Esophagus squamous epithelium (tissue), 5 donors: ENCODE data around the gene GRIP1. TPM values are rescaled to one million over a fixed set of nuclear protein-coding genes. Genes with fewer than 3 reads are reported as not detected.

ENCODE experiments used
- DNase-seq: peaks from one replicate; lab custom pipeline; 2025; lab: John Stamatoyannopoulos, UW
- H3K27ac ChIP-seq, 4 donors: fragments of 200-600 bp; sonication (generic); one replicate each; pipeline ENCODE4 v1.5.1; 2016 to 2019; ENCODE audit warnings: mild to moderate bottlenecking in 1 of 4
- H3K27me3 ChIP-seq, 4 donors: fragments of 200-600 bp; sonication (generic); 1 replicate in 3 of 4; 2 replicates in 1 of 4; pipeline versions ENCODE4 v1.5.1 to v1.6.0; 2017 to 2021; ENCODE audit warnings: antibody characterized with exemption in 1 of 4
- H3K36me3 ChIP-seq, 3 donors: fragments of 200-600 bp; sonication (generic); one replicate each; pipeline ENCODE4 v1.5.1; 2016 to 2019
- H3K4me1 ChIP-seq, 3 donors: fragments of 200-600 bp; sonication (generic); one replicate each; pipeline ENCODE4 v1.5.1; 2017 to 2019
- H3K4me3 ChIP-seq, 4 donors: fragments of 200-600 bp; sonication (generic); 1 replicate in 3 of 4; 2 replicates in 1 of 4; pipeline ENCODE4 v1.5.1; 2016 to 2019; ENCODE audit warnings: mild to moderate bottlenecking in 2 of 4, moderate library complexity in 1 of 4
- H3K9me3 ChIP-seq, 3 donors: fragments of 200-600 bp; sonication (generic); one replicate each; pipeline ENCODE4 v1.5.1; 2016 to 2019
- CTCF ChIP-seq, 6 experiments: fragments of 450-650 bp in 4 of 6; fragments of 200-600 bp in 2 of 6; sonication (generic) in 2 of 6; IDR thresholded peaks; one replicate each; pipeline ENCODE4 v1.5.1; 2016 to 2019; ENCODE audit warnings: antibody characterized with exemption in 6 of 6, mild to moderate bottlenecking in 4 of 6, moderate library complexity in 4 of 6
- POLR2A ChIP-seq, 4 donors: fragments of 450-650 bp; IDR thresholded peaks; one replicate each; pipeline ENCODE4 v1.6.1; 2017; ENCODE audit warnings: antibody characterized with exemption in 4 of 4, mild to moderate bottlenecking in 4 of 4, moderate library complexity in 3 of 4
- WGBS, 2 donors: methylation state at CpG; one replicate each; pipeline ENCODE4 v1.1.5; 2018; 5-methylcytosine and 5-hydroxymethylcytosine counted together
- intact Hi-C: fragments of 100-400 bp; cut with DNase I; formaldehyde crosslinking; loops from one replicate; pipeline ENCODE4 v1.15.0; 2022
- total RNA-seq, 4 donors: library from RNA; depleted of rRNA; stranded (reverse); fragments of >200 nt; gene quantifications; one replicate each; pipeline ENCODE4 v1.1.0, GENCODE V29; 2016
- donor health status: DM: yes; HTN: yes; CAD: no.

GRIP1 gene
- total RNA-seq, 4 donors from 2014 or later = 4.9 to 15.9 (median 11.0) TPM

- intact Hi-C loops = no loop called here
- 59 to 61% methylated on average over 5 of the region's 5 CpGs for WGBS, 2 donors
- TF ChIP-seq POLR2A (IDR thresholded peaks at IDR 0.05) (no peak), CTCF (IDR thresholded peaks at IDR 0.05) (no peak)
- no peak overlapping the region for H3K27ac ChIP-seq
- no peaks in the 10 kb centered on the region for H3K36me3 ChIP-seq
- H3K4me1 ChIP-seq = no peaks in the 10 kb centered on the region
- H3K9me3 ChIP-seq = no peaks in the 10 kb centered on the region
- DNase-seq = no peak
- H3K27me3 ChIP-seq = peaks cover 0 to 2% (median 0%) of the 10 kb centered on the region in 4 donors
- no peak overlapping the region for H3K4me3 ChIP-seq
Observed at GRCh38 chr12:66647034-66647691, 31.7 kb downstream of the GRIP1 start.

- Histone ChIP-seq H3K4me3 (no peak overlapping the region), H3K9me3 (no peaks in the 10 kb centered on the region), H3K27me3 (peaks cover 0 to 17% (median 0%) of the 10 kb centered on the region in 4 donors), H3K36me3 (no peaks in the 10 kb centered on the region), H3K4me1 (peaks cover 0 to 2% (median 0%) of the 10 kb centered on the region in 3 donors), H3K27ac (no peak overlapping the region)
- no peak for DNase-seq
- 93 to 100% methylated on average over 1 of the region's 1 CpG for WGBS, 2 donors
- no peak for TF ChIP-seq CTCF (IDR thresholded peaks at IDR 0.05)
- no peak for TF ChIP-seq POLR2A (IDR thresholded peaks at IDR 0.05)
- intact Hi-C loops = no loop called here
Observed at GRCh38 chr12:66644151-66644550, 34.7 kb downstream of the GRIP1 start.

GRCh38 chr12:66640691-66641460 is 38.0 kb downstream of the GRIP1 start:
- H3K27me3 ChIP-seq = peaks cover 0 to 17% (median 0%) of the 10 kb centered on the region in 4 donors
- intact Hi-C loops = no loop called here
- H3K9me3 ChIP-seq = no peaks in the 10 kb centered on the region
- 71 to 83% methylated on average over 2 of the region's 2 CpGs for WGBS, 2 donors
- no peak for DNase-seq
- H3K36me3 ChIP-seq = no peaks in the 10 kb centered on the region
- no peak overlapping the region for H3K4me3 ChIP-seq
- no peak for TF ChIP-seq CTCF (IDR thresholded peaks at IDR 0.05)
- TF ChIP-seq POLR2A (IDR thresholded peaks at IDR 0.05) = no peak
- H3K27ac ChIP-seq = no peak overlapping the region
- H3K4me1 ChIP-seq = peaks cover 0 to 8% (median 0%) of the 10 kb centered on the region in 3 donors

- 59 to 63% methylated on average over 2 of the region's 2 CpGs for WGBS, 2 donors
- Histone ChIP-seq H3K27me3 (peaks cover 0 to 17% (median 0%) of the 10 kb centered on the region in 4 donors), H3K4me3 (no peak overlapping the region), H3K4me1 (peaks cover 0 to 15% (median 0%) of the 10 kb centered on the region in 3 donors), H3K9me3 (no peaks in the 10 kb centered on the region), H3K36me3 (no peaks in the 10 kb centered on the region), H3K27ac (no peak overlapping the region)
- no peak for TF ChIP-seq POLR2A (IDR thresholded peaks at IDR 0.05)
- TF ChIP-seq CTCF (IDR thresholded peaks at IDR 0.05) = no peak
- intact Hi-C loops = no loop called here
- DNase-seq = no peak
Observed at GRCh38 chr12:66638666-66639065, 40.2 kb downstream of the GRIP1 start.

GRCh38 chr12:66637699-66638301 is 41.1 kb downstream of the GRIP1 start:
- no peak overlapping the region for H3K27ac ChIP-seq
- H3K27me3 ChIP-seq = peaks cover 0 to 17% (median 0%) of the 10 kb centered on the region in 4 donors
- H3K36me3 ChIP-seq = no peaks in the 10 kb centered on the region
- no peaks in the 10 kb centered on the region for H3K9me3 ChIP-seq
- H3K4me1 ChIP-seq = peaks cover 0 to 20% (median 0%) of the 10 kb centered on the region in 3 donors
- intact Hi-C loops = no loop called here
- TF ChIP-seq POLR2A (IDR thresholded peaks at IDR 0.05) (no peak), CTCF (IDR thresholded peaks at IDR 0.05) (no peak)
- DNase-seq = no peak
- H3K4me3 ChIP-seq = no peak overlapping the region
- 73 to 76% methylated on average over 3 of the region's 3 CpGs for WGBS, 2 donors
